ENCODE data around the gene TMEM88. TPM values are rescaled to one million over a fixed set of nuclear protein-coding genes. Genes with fewer than 3 reads are reported as not detected.

Gene TMEM88
- total and polyA plus RNA-seq, 2 donors (not counting 3 experiments of a cell fraction or from before 2014, with no cell fraction given): 53.4 to 165 TPM

- Histone ChIP-seq H3K4me1 (ENCODE audit: control insufficient read depth, extremely low read depth, insufficient read depth, low read length) (no peaks in the 10 kb centered on the region), H3K4me3 (replicated peaks in 1 of 3; ENCODE audit: insufficient read depth in 1 of 3, low read depth in 1 of 3, low read length in 3 of 3) (no peak overlapping the region), H2AFZ (ENCODE audit: low read depth, low read length) (no peak overlapping the region), H3K4me2 (ENCODE audit: insufficient read depth, low read length) (no peak overlapping the region), H3K36me3 (ENCODE audit: control insufficient read depth in 2 of 2, extremely low read depth in 1 of 2, insufficient read depth in 2 of 2, low read length in 2 of 2) (peaks cover 3 to 4% of the 10 kb centered on the region in 2 experiments), H3K9ac (replicated peaks; ENCODE audit: extremely low read depth, insufficient read depth, low read length) (no peak overlapping the region), H3K9me1 (replicated peaks; ENCODE audit: control insufficient read depth, extremely low read depth, insufficient read depth, low read length) (no peaks in the 10 kb centered on the region), H4K20me1 (replicated peaks; ENCODE audit: control insufficient read depth, extremely low read depth, insufficient read depth, low read length) (no peaks in the 10 kb centered on the region), H3K9me3 (replicated peaks; ENCODE audit: control insufficient read depth, insufficient read depth, low read length) (no peaks in the 10 kb centered on the region), H3K27me3 (ENCODE audit: control insufficient read depth in 2 of 2, insufficient read depth in 2 of 2, low read length in 2 of 2) (no peaks in the 10 kb centered on the region), H3K79me2 (ENCODE audit: control insufficient read depth, insufficient read depth, low read length) (no peaks in the 10 kb centered on the region), H3K27ac (ENCODE audit: insufficient read depth, low read depth, low read length) (no peak overlapping the region)
- dilution Hi-C loops (cut with MboI; ENCODE audit: extremely low pct_ligation_motif_present, low sequenced_read_pairs): no loop called here
- DNase-seq (ENCODE audit: low read depth, low spot score) (no peak), FAIRE-seq (no peak)
- BruUV-seq (replicated peaks): no TSS peak
- ChIA-PET POLR2A (no interaction called here), CTCF (interaction anchor here (1.3 to 1.5 kb wide), 2 partner anchors 21 to 115 kb away, joined by 3 to 4 read pairs; partner anchors contain the start of gene CHD3)
- TF ChIP-seq POLR2A (IDR thresholded peaks at IDR 0.05; ENCODE audit: low read depth, low read length): no peak
- no peak for TF ChIP-seq EZH2 (IDR thresholded peaks at IDR 0.05; ENCODE audit: borderline replicate concordance, low read depth, low read length, severe bottlenecking)
- TF ChIP-seq GATA2 (IDR thresholded peaks at IDR 0.05; ENCODE audit: insufficient read depth, insufficient read length, low read depth, low read length): no peak
- no peak for TF ChIP-seq MAX (IDR thresholded peaks at IDR 0.05; ENCODE audit: insufficient read depth, insufficient read length)
- no peak for TF ChIP-seq POLR2AphosphoS5 (IDR thresholded peaks at IDR 0.05; ENCODE audit: insufficient read depth, low read depth, low read length)
- no peak for TF ChIP-seq CTCF (IDR thresholded peaks at IDR 0.05; ENCODE audit: extremely low read depth in 1 of 2, insufficient read depth in 1 of 2, low read depth in 1 of 2, low read length in 2 of 2)
- no peak for TF ChIP-seq FOS (IDR thresholded peaks at IDR 0.05; ENCODE audit: borderline replicate concordance, insufficient read depth, low read length)
- no peak for TF ChIP-seq MYC (IDR thresholded peaks at IDR 0.05; ENCODE audit: low read depth, low read length)
- no peak for TF ChIP-seq JUN (IDR thresholded peaks at IDR 0.05; ENCODE audit: borderline replicate concordance, insufficient read depth, insufficient read length, low read depth)
- intact Hi-C loops (cut with micrococcal nuclease): no loop called here
Observed at GRCh38 chr17:7867881-7868329, 13.0 kb downstream of the TMEM88 start.

Measured in endothelial cell of umbilical vein (primary cell).